SU-DHL-6 (cell line): ENCODE measurements around the gene FHIP2A.

ENCODE experiments used
- H2AFZ ChIP-seq: fragments of 200-600 bp; sonication (generic); 2 replicates; pipeline ENCODE4 v1.6.1; 2014; ENCODE audit warnings: low read depth, mild to moderate bottlenecking, moderate library complexity, mixed read lengths, antibody characterized with exemption, low read length; ENCODE audit not compliant: severe bottlenecking
- H3F3A ChIP-seq: fragments of 200-600 bp; shearing (Covaris generic); 2 replicates; pipeline ENCODE4 v1.6.0; 2016; ENCODE audit warnings: antibody characterized with exemption, mild to moderate bottlenecking; ENCODE audit not compliant: insufficient read depth
- H3K27ac ChIP-seq: fragments of 200-600 bp; sonication (generic); 2 replicates; pipeline ENCODE4 v1.5.1; 2016; ENCODE audit warnings: low read depth, mild to moderate bottlenecking, low read length, moderate library complexity, mixed read lengths
- H3K27me3 ChIP-seq: fragments of 200-600 bp; sonication (generic), shearing (Covaris generic); 2 replicates; pipeline ENCODE4 v1.6.0; 2014; ENCODE audit warnings: mild to moderate bottlenecking, low read length
- H3K36me3 ChIP-seq: fragments of 200-600 bp; sonication (generic); 2 replicates; pipeline ENCODE4 v1.6.1; 2014; ENCODE audit warnings: mild to moderate bottlenecking, low read length, mixed read lengths
- H3K4me2 ChIP-seq: fragments of 300-600, 200-600 bp; shearing (Covaris generic), sonication (generic); 2 replicates; pipeline ENCODE4 v1.6.0; 2014; ENCODE audit warnings: low read length, low read depth, mild to moderate bottlenecking; ENCODE audit not compliant: poor library complexity, severe bottlenecking
- H3K4me3 ChIP-seq: fragments of 200-600 bp; sonication (generic); 2 replicates; pipeline ENCODE4 v1.5.1; 2014; ENCODE audit warnings: antibody characterized with exemption, low read length, mild to moderate bottlenecking, mixed read lengths; ENCODE audit not compliant: insufficient read depth, poor library complexity, severe bottlenecking
- H3K79me2 ChIP-seq: fragments of 200-600 bp; sonication (generic); 2 replicates; pipeline ENCODE4 v1.6.1; 2014; ENCODE audit warnings: mild to moderate bottlenecking, low read length, moderate library complexity; ENCODE audit not compliant: insufficient read depth
- H3K9ac ChIP-seq: fragments of 200-600 bp; sonication (generic); 2 replicates; pipeline ENCODE4 v1.7.0; 2014; ENCODE audit warnings: mild to moderate bottlenecking, low read length
- H3K9me2 ChIP-seq: fragments of 200-600 bp; sonication (generic); replicated peaks from 2 replicates; pipeline ENCODE4 v1.6.1; 2014; ENCODE audit warnings: low read length; ENCODE audit not compliant: insufficient read depth
- H3K9me3 ChIP-seq: fragments of 200-600 bp; sonication (generic); 2 replicates; pipeline ENCODE4 v1.6.1; 2014; ENCODE audit warnings: low read length, mixed read lengths; ENCODE audit not compliant: insufficient read depth
- H4K20me1 ChIP-seq: fragments of 200-600 bp; sonication (generic); 2 replicates; pipeline ENCODE4 v1.6.1; 2014; ENCODE audit warnings: low read depth, mild to moderate bottlenecking, antibody characterized with exemption, low read length, moderate library complexity, mixed read lengths
- CTCF ChIP-seq: fragments of 200-600 bp; sonication (generic); IDR thresholded peaks from one replicate; pipeline ENCODE4 v1.5.1; 2017; ENCODE audit warnings: antibody characterized with exemption, mild to moderate bottlenecking, low read length, moderate library complexity; ENCODE audit not compliant: insufficient read depth, poor library complexity, severe bottlenecking
- EZH2phosphoT487 ChIP-seq: fragments of 200-600 bp; sonication (generic), shearing (Covaris generic); conservative IDR thresholded peaks from 2 replicates; pipeline ENCODE4 v1.6.1; 2018; ENCODE audit warnings: mild to moderate bottlenecking, antibody characterized with exemption, low read length, moderate library complexity, mixed read lengths

The FHIP2A gene

DNA sequence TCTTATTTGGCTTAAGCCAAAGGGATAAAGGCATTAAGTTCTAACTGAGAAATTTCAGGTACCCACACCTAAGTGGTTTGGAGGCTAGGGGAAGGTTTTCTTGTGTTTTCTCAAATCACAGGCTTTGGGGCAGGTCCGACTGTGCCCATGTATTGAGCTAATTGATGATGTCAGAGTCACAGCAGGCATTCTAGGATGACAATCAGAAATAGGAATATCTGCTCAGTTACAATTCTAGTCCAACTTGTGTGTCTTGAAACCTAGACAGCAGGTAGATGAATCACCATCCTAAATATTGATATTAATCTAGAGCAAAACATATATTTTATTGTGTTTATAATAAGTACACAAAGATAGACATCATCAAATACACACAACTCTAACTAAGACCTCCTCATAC is 2.3 kb upstream of the FHIP2A start:
- Histone ChIP-seq H3F3A (no peaks in the 10 kb centered on the region), H3K79me2 (no peaks in the 10 kb centered on the region), H3K27me3 (no peaks in the 10 kb centered on the region), H3K9ac (no peak overlapping the region), H3K4me3 (no peak overlapping the region), H3K27ac (no peak overlapping the region), H2AFZ (no peak overlapping the region), H3K9me2 (no peaks in the 10 kb centered on the region), H3K9me3 (no peaks in the 10 kb centered on the region), H3K4me2 (no peak overlapping the region), H4K20me1 (no peaks in the 10 kb centered on the region), H3K36me3 (no peaks in the 10 kb centered on the region)
- TF ChIP-seq EZH2phosphoT487: no peak
- no peak for TF ChIP-seq CTCF

DNA sequence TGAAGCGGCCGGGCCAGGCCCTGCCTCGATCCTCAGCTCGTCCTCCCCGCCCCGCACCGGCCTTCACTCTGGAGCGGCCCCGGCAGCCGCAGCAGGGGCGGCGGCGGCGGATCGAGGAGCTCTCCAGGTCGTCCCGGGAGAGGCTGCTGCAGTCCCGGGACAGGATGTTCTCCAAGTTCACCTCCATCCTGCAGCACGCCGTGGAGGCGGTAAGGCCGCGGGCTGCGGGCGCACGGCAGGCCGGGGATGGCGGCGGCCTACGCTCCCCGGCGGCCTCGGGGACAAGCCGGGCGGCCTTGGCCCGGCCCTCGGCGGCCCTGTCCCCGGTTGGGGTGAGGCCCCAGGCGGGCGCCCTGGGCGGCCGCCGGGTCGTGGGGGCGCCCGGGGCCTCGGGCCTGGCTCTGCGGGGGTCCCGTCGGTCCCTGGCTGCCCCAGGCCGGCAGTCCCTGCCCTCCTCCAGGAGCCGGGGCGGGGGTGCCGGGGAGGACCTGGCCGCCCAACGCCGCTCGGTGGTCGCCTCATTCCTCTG is 399 bp downstream of the FHIP2A start:
- Histone ChIP-seq H3K9ac (peak overlapping the region; percentile 76), H3F3A (no peaks in the 10 kb centered on the region), H3K9me3 (no peaks in the 10 kb centered on the region), H3K36me3 (no peaks in the 10 kb centered on the region), H4K20me1 (no peaks in the 10 kb centered on the region), H3K27ac (peak overlapping the region; percentile 63), H3K9me2 (no peaks in the 10 kb centered on the region), H3K4me3 (peak overlapping the region; percentile 51), H2AFZ (peak overlapping the region; percentile 97), H3K4me2 (peak overlapping the region; percentile 53), H3K27me3 (no peaks in the 10 kb centered on the region), H3K79me2 (no peaks in the 10 kb centered on the region)
- TF ChIP-seq EZH2phosphoT487 (no peak), CTCF (no peak)

DNA sequence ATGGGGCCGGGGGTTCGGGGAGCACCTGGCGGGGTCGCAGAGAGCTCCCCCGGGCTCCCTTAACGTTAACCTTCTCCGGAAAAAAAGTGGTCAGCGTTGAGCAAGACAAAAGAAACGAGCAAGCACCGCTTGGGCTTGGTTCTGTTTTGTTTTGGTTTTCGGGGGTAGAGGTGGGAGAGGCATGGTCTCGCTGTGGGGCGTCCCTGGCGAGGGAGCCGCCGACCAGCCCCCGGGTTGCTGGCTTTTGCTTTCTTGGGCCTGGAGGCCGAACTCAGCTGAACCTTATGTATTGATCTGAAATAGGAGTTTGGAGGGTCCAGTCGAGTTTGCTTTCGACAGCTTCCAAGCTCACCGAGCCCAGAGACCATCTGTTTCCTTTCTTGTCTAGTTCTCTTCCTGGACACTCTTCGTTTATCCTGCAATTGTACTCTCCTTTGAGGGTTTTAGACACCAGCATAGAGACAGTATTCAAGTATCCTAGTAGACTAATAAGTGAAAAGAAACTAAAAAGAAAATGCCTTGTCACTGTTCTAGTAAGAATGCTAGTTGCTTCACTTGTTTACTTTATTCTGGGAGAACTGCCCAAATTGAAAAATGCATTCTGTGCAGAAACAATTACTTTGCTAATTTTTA is 980 bp downstream of the FHIP2A start:
- H3K36me3 ChIP-seq: no peaks in the 10 kb centered on the region
- no peaks in the 10 kb centered on the region for H3K9me3 ChIP-seq
- no peaks in the 10 kb centered on the region for H3K9me2 ChIP-seq
- no peaks in the 10 kb centered on the region for H3K27me3 ChIP-seq
- TF ChIP-seq EZH2phosphoT487: no peak
- TF ChIP-seq CTCF: no peak
- H3K4me3 ChIP-seq: peak overlapping the region; percentile 51
- peak overlapping the region; percentile 76 for H3K9ac ChIP-seq
- H3K4me2 ChIP-seq: peak overlapping the region; percentile 53
- H2AFZ ChIP-seq: peak overlapping the region; percentile 61
- no peaks in the 10 kb centered on the region for H3K79me2 ChIP-seq
- H3K27ac ChIP-seq: no peak overlapping the region
- no peaks in the 10 kb centered on the region for H4K20me1 ChIP-seq
- no peaks in the 10 kb centered on the region for H3F3A ChIP-seq
